Pulmonary artery endothelial cell (primary cell): Measurements from ENCODE around the gene KRT83. TPM values are rescaled to one million over a fixed set of nuclear protein-coding genes. Genes with fewer than 3 reads are reported as not detected.

ENCODE experiments used
- DNase-seq: peaks from one replicate; pipeline ENCODE4 v3.0.0-alpha.2; 2011; ENCODE audit warnings: low read depth, low spot score
- total RNA-seq: library from RNA; depleted of rRNA; stranded (reverse); fragments of >200 nt; gene quantifications from 2 replicates; pipeline ENCODE4 v1.2.3, GENCODE V29; 2014

KRT83 gene
- total RNA-seq = not detected in 2 replicates

DNA sequence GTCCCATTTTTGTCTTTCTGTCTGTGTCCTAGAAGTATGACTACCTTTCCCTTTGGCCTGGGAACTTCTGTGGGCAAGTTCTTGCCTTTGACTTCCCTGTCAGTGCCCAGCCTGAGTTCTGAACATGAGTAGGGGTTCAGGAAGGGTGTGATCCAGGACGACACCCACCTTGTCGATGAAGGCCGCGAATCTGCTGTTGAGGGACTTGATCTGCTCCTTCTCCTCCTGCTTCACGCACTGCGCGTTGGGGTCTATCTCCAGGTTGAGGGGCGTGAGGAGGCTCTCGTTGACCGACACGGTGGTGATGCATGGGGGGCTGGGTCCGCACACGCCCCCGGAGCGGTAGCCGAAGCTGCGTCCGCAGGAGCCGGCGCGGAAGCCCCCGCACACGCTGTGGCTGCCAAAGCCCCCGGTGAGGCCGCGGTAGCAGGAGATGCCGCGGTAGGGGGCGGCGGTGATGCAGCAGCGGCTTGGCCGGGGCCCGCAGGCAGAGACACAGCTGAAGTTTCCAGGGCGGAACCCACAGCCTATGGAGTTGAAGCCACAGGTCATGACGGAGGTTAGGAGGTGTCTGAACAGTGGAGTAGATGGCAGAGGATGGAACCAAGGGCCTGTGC, at the start of gene KRT83:
KRT83 (minus strand) TSS at position 615 of the 617 bp plus-strand sequence; CDS start at position 552, 63 bp downstream.
- DNase-seq = no peak

DNA sequence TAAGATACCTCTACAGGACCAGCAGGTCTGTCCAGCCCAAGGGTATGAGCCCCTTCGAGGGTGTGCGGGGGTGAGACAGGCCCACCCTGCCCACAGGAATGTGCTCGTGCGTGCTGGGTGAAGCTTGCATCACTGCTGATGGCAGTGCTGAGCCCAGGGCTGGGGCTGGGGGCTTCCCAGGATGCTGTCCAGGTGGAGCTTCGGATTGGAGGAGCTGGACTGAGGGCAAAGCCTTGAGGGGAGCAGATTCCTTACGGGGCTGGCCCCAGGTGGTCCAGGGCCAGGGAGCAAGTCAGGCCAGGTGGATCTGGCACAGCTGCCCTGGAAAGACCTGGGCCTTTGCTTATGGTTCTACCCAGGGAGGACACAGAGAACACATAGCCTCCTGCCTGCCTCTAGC, 48.6 kb upstream of the KRT83 start:
- no peak for DNase-seq

DNA sequence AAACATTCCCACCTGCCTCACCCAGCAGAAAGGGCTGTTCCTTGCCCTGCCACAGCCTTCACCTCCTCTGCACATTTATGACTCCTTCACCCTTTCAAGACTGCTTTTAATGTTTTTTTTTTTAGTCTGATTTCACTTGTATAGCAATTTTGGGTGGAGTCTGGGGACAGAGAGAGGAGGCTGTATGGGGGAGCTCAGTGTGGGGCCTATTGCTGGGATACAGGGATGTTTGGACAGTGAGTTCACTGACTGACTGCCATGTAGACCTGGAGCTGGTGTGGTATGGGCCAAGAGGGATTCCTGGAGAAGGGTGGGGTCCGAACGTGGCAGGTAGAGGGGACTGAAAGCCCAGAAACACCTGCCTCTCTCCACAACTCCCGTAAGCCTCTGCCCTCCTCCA, 48.0 kb upstream of the KRT83 start:
- no peak for DNase-seq

DNA sequence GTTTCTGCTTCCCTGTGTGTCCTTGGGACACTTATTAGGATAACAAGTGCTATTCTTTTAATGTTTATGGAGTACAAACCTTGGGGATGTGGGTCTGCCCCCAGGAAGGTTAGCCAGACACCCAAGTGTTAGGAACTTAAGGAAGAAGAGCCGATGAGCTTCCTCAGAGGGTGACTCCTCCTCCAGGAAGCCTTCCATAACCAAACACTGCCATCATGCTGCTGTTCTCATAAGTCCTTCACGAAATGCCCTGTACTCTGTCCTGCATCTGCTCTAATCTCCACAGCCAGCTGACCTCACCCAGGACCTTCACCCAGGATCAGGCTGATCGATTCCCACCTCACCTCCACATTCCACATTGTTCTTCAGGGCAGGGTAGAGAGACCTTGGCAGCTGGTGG, 47.3 kb upstream of the KRT83 start:
- DNase-seq = no peak

DNA sequence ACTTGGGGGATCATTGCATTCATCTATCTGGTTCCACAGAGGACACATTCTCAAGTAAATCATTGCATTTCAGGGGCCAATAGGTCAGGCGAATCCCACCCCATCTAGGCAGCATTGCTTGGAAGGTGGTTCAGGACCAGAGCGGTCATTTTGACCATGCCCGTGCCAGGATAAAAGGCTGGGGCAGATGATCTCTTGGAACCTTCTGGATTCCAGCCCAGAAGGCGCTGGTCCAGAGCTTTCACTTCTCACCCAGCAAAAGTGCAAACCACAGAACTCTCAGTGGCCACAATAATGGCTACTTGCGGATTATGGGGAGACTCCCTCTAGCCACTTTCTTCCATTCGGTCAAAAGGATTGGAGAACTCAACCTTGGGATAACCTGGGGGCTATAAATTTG, 46.7 kb upstream of the KRT83 start:
- DNase-seq = no peak

DNA sequence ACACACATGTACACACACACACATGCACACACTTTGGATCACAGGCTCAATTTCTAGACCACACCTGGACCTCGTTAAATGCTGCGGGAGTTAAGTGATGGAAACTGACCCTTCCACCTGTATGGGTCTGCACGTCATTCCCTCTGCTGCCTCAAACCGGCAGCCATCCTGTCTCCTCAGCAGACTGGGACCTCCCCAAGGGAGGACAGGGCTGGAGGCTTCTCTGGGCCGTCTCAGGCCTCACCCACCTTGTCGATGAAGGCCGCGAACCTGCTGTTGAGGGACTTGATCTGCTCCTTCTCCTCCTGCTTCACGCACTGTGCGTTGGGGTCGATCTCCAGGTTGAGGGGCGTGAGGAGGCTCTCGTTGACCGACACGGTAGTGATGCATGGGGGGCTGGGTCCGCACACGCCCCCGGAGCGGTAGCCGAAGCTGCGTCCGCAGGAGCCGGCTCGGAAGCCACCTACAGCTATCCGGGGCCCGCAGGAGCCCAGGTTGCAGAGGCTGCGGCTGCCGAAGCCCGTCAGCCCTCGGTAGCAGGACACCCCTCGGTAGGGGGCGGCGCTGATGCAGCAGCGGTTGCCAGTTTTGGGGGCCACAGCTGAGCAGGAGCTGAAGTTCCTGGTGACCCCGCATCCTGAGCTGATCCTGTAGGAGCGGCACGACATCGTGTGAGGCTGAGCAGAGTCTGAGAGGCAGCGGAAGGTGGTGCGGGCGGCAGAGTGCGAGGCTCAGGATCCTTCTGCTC, 45.7 kb upstream of the KRT83 start, which contains the start of gene KRT85:
KRT85 (minus strand) TSS at position 744 of the 748 bp plus-strand sequence; CDS start at position 668, 76 bp downstream.
- no peak for DNase-seq

DNA sequence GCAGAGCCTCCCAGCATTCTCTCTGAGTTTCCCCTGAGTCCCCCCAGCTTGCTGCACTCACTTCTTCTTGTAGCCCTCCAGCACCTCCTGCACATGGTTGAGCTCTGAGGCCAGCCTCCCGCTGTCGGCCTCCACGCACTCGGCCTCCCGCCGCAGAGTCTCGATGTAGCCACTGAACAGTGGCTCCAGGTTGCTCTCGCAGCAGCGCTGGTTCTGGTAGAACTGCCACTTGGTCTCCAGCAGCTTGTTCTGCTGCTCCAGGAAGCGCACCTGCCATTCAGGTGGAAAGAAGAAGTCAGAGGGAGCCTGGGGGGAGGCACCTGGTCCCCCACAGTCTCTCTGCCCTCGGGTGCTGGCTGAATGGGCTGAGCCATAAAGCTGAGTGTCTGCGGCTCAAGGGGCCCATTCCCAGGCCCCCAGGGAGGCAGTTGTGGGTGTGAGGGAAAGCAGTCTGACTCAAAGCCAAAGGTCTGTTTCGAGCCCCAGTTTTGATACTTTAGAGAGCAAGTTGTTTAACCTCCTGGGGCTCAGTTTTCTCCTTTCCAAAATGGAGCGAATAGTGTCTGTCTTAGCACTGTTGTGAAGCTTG, 43.8 kb upstream of the KRT83 start:
- DNase-seq = no peak

DNA sequence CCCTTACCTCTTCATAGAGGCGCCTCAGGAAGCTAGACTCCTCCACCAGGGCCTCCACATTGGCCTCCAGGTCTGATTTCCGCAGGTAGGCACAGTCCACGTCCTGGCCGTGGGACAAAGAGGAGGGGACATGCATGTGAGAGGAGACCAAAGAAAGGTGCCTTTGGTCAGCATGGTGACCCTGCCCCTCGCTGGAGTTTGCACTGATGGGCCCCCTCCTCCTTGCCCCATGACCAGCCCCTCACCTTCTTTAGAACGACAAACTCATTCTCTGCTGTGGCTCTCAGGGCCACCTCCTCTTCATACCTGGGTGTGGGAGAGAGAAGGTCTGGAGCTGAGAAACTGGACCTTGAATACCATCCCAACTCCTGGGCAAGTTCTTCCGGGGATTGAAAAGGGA, 42.9 kb upstream of the KRT83 start:
- no peak for DNase-seq

DNA sequence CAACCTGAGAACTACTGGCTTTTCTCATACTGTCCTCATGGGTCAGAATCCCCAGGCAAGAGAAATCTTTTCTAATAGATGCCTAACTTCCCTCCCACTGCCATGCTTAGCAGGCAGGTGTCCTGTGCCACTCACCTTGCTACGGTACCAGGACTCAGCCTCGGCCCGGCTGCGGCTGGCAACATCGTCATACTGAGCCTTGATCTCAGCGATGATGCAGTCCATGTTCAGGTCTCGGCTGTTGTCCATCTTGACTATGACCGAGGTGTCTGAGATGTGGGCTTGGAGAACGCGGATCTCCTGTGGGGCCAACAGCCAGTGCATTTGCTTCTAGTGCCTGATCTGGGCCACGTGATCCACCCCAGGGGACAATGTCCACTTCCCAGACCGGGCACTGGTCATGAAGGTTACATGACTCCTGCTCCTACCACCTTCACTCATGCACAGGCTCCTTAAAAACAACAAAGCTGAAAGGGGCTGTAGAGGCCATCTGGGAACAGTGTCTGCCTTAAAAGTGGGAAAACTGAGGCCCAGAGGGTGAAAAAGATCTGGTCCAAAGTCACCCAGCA, 42.0 kb upstream of the KRT83 start:
- DNase-seq = no peak

DNA sequence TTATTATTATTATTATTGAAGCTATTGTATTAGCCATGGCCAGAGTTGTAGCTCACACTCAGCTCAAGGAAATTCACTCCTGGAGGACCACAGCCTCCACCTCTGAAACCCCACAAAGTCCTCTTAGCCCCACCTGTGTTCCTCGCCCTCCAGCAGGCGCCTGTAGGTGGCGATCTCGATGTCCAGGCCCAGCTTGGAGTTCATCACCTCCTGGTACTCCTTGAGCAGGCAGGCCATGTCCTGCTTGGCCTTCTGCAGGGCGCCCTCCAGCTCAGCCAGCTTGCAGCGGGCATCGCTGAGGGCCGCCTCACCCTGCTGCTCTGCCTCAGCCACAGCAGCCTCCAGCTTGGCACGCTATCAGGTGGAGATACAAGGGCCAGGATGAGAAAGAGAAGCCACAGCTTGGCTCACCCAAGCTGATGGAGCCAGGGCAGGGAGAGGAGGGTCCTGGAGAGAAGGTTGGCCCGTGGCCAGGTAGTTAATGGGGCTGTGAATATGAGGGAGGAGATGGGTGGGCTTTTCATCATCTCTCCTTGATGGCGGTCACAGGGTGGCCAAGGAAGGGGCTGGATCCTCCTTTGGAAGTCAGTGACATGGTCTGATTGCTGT, 41.0 kb upstream of the KRT83 start:
- no peak for DNase-seq

DNA sequence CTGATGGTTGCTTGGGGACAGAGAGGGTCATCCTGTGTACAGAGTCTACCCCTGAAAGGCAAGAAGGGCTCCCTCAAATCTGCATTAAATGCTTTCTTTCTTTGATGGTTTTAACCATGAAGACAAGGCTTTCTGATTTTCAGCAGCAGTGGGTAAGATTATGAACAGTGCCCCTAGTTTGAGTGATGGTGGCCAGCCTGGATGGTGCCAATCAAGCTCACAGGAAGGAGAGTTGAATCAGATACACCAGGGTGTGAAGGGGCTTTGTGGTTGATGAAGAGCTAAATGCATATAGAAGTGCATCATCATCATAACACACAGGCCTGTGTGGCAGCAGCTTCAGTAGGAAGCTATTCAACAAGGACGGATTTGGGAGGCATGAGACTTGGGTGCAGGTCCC, 40.4 kb upstream of the KRT83 start:
- DNase-seq = no peak

DNA sequence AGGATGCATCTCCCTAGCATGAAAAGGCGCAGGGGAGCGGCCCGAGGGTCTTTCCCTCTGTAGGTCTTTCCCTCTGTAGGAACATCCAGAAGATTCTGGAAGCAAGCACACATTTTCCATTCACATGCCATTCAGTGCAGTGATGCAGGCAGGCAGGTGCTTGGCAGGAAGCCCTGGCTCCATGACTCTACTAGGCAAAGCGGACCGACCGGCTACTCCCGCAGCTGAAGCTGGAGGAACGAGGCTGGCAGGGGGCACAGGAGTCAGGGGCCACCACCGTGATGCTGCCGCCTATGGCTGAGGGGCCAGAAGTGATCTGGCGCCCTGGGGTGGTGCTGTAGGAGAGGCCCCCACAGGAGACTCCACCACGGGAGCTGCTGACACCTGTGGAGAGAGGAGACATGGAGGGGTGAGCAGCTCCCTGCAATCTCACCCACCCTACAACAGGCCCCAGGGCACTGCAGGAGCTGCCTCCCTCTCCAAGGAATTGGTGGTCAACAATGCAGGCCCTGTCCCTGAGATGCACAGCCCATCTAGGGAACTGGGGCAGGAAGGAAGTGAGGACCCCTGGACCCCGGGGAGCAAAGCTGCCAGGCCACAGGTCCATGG, 39.6 kb upstream of the KRT83 start:
- no peak for DNase-seq

DNA sequence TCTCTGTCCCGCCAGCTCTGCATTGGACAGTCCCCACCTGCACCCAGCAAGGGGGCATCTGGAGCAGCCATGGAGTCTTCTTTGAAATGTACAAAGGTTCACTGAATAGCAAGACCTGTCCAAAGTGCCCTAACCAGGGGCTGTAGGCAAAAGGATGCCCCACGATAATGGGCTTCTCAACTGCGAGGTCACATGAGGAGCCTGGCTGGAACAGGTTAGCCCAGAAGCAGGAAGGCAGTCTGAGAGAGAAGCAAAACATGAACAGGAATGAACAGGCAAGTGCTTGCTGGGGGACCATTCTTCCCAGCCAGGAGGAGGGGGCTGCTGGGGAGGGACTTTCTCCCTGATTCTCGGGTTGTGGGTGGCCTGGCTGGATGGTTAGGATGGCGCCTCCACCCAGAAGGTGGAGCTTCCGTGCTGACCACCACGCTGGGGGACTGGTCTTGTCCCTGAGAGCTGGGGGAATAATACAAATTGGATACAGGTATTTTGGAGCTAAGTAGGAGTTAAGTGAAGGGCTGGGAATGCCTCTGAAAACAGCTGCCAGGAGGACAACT, 39.0 kb upstream of the KRT83 start:
- no peak for DNase-seq

DNA sequence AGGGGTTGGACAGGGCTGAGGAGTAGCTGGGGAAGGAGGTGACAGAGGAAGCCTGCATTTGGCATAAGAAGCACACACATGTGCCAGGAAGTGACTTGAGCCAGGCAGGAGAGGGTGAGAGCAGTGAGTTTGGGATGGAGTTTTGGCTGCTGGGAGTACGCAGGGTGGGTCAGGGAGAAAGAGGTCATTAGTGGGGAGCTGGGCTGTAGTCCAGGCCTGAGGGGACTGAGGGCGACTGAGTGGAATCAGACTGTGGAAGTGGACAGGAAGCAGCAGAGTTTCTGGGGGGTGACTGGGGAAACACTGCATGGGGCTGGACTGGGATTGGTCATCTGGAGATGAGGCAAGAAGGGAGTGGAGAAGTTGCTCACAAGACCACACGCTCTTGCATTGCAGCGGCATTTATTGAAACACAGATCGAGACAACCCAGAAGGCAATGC, 38.4 kb upstream of the KRT83 start:
- DNase-seq = no peak

DNA sequence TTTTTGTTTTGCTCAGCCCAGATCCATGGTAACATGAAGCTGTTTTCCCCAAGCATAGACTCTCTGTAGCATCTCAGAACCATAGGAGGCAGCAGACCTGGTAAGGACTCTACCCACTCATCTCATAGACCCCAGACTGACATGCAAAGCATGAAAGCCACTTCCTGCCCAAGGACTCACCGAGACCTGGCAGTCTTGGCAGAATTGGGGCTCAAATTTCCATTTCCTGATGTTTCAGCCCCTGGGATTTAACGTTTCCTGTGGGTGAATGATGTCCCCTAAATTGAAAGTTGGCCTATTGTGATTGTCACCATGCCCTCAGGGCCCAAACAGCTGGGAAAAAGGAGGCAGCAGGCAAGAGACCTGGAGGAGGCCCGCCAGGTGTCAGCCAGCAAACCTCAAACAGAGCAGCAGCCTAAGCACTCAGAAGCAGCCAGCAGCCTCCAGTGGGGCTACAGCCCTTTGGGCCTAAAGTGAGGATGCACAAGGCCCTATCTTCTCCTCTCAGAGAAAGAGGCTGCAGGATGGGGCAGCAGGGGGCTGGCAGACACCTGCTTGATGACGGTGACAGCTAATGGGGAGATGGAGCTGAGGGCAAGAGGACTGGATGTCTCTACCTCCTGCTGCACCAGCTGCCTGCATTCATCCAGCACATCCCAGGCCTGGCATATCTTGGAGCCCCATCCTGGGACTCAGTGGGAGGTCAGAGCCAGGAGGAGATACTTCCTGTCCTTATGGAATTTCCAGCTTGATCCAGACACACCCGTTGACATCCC, 37.6 kb upstream of the KRT83 start:
- DNase-seq = no peak

DNA sequence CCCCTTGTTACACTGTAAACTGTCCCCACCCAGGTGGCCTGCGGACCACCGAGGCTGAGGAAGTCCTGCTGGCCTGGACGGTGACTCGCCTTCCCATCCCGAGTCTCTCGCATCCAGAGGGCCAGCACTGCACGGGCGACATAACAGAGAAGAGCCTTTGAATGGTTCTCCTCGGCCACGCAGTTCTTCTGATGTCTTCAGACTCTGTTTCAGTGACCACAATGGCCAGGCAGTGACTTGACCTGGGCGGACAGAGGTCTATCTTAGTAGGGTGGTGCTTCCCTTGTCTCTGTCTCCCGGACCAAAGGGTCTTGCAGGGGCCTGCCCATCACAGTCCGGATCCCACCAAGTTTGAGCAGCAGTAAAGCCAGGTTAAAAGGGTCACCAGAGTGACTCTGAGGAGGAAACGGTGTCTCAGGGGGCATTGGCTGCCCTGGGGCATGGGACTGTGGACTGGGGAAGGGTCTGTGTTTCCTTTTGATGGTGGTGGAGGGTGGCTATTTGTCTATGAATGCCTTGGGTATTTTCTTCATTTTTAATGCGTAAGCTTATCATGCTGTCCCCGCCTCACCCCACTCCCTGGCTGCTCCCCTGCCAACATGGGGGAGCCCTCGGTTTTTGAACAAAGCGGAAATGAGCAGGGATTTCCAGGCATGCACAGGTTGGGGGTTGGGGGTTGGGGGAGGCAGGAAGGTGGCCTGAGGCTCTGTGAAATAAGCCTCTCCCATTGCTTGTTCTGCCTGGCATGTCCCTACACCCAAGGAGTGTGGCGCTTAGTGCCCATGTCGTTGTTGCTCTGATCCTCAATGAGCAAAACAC, 35.8 kb upstream of the KRT83 start:
- DNase-seq = no peak

DNA sequence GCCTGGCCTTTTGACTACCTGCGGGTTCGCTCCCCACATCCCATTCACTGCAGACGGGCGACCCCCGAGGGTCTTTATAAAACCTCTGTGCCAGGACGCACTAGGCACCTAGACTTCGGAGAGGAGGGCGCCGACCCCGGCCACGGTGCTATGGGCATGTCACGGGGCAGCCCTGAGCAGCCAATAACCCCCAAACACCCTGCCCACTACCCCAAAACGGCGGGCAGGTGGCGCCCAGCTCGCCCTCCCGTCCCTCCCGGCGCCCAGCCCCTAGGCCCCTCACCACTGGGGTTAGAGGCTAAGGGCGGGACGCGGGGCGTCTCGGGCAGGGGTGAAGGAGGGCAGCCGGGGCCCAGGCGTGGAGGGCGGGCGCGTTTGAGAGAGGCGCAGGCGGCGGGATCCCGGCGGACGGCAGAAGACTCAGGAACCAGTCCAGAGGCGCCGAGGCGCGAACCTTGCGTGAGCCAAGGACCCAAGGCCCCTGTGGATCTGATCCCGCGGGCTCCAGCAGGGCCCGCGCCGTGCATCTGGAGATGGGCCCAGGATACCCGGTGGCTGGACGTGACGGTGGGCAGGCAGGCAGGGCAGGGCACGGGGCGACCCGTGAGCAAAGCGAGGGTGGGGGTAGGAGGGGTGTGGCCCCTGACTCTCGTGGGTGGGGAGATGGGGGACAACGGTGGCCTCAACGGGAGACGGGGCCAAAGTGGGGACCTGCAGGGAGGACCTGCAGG, 35.0 kb upstream of the KRT83 start:
- no peak for DNase-seq

DNA sequence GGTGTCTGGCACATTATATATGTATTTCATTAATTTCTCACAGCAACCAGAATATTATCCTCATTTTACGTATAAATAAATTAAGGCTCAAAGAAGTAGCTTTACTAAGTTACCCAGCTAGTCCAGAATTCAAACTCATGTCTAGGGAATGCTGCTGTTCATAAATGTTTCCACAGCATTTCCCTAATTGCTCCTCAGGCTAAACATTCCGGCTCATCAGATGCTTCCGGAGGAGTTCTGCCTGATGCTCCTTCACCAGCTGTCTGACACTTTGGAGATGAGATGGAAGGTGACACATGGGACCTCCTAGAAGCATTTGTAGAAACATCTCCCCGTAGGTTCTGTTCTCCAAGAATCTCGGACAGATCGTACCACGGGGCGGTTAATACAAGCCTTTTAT, 34.0 kb upstream of the KRT83 start:
- DNase-seq = no peak

DNA sequence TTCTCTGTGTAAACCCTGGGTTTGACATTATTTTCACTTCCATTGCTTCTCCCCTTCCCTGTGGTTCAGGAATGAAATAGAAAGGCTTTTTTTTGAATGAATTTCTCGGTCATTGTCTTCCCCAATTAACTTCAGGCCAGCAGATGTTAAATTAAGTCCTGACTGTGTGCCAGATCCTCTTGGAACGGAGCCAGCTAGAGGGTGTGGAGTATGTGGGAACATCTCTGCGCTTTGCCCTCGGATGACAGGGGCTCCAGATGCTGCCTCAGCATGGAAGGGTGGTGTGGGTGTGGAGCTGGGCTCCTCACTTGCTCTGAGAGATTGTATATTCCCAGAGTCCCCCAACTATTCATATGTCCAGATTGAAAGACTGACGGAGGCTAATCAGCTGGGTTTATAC, 33.0 kb upstream of the KRT83 start:
- DNase-seq = no peak
